NB4 (cell line): ENCODE data around the gene HMMR.
"Not testable (repeated sequence)": the region's sequence is repeated elsewhere in the genome, so short reads cannot be mapped to it uniquely, and the experiment has no call there.

Source experiments
- DNase-seq: peaks from one replicate; pipeline ENCODE4 v3.0.0; 2010; ENCODE audit warnings: low read depth
- H3K4me3 ChIP-seq: one replicate; pipeline ENCODE4 v1.5.1; 2011; ENCODE audit warnings: mild to moderate bottlenecking, low read depth, low read length, moderate library complexity
- MYC ChIP-seq: IDR thresholded peaks from 2 replicates; pipeline ENCODE4 v1.6.1; 2011; ENCODE audit warnings: low read depth, low read length
- POLR2A ChIP-seq: IDR thresholded peaks from 2 replicates; pipeline ENCODE4 v1.6.1; 2011; ENCODE audit warnings: mild to moderate bottlenecking; ENCODE audit not compliant: insufficient read length; ENCODE audit errors: extremely low read depth
- TF ChIP-seq, protein P1 (sequence below): IDR thresholded peaks from one replicate; pipeline ENCODE4 v1.5.1; 2012; ENCODE audit warnings: low read depth, low read length
- TF ChIP-seq, protein P2 (sequence below): IDR thresholded peaks from 2 replicates; pipeline ENCODE4 v1.6.1; 2011; ENCODE audit warnings: low read depth, low read length

HMMR gene

DNA sequence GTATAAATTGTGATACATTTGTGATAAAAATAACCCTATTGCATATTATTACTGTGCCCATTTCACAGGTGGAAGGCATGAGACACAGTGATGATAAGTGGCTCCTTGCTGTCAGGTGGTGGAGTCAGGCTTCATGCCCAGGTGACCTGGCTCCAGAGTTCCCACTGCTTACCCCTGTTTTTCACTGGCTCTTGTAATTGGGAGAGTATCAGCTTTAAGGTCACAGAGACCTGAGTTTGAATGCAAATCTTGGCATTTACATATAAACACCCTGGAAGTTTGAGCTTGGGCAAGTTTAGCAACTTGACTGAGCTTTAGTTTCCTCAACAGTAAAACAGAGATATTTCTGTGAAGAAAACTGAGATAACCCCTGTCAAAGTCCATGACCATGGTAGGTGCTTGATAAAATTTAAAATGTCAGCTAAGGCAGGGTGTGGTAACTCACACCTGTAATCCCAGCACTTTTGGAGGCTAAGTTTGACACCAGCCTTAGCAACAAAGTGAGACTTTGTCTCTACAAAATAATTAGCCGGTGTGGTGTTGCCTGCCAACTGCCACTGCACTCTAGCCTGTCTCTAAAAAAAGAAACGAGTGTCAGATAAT lies 74.2 kb downstream of the HMMR start:
- TF ChIP-seq, protein P1, sequence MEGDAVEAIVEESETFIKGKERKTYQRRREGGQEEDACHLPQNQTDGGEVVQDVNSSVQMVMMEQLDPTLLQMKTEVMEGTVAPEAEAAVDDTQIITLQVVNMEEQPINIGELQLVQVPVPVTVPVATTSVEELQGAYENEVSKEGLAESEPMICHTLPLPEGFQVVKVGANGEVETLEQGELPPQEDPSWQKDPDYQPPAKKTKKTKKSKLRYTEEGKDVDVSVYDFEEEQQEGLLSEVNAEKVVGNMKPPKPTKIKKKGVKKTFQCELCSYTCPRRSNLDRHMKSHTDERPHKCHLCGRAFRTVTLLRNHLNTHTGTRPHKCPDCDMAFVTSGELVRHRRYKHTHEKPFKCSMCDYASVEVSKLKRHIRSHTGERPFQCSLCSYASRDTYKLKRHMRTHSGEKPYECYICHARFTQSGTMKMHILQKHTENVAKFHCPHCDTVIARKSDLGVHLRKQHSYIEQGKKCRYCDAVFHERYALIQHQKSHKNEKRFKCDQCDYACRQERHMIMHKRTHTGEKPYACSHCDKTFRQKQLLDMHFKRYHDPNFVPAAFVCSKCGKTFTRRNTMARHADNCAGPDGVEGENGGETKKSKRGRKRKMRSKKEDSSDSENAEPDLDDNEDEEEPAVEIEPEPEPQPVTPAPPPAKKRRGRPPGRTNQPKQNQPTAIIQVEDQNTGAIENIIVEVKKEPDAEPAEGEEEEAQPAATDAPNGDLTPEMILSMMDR: no peak
- no peak for TF ChIP-seq MYC
- TF ChIP-seq POLR2A: no peak
- TF ChIP-seq, protein P2, sequence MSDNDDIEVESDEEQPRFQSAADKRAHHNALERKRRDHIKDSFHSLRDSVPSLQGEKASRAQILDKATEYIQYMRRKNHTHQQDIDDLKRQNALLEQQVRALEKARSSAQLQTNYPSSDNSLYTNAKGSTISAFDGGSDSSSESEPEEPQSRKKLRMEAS: no peak
- no peak for DNase-seq

DNA sequence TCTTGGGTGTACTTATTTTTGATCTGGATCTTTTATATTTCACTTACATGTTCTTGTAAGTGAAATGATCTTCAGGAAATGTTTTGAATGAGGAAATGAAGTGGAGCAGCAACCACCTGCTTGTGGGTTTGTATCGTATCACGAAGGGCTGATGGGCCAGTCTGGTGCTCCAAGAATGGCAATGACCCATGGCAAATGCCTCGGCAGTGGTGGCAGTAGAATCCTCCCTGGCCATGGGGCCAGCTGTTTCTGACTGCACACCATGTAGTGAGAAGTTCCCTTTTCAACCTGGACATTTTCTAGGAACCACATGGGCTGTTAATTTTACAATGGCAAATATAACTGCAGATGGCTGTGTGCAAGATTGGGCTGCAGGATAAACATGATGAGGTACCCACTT lies 74.9 kb downstream of the HMMR start:
- no peak overlapping the region for H3K4me3 ChIP-seq
- no peak for TF ChIP-seq MYC
- TF ChIP-seq, protein P2: no peak
- TF ChIP-seq, protein P1: no peak
- no peak for TF ChIP-seq POLR2A
- DNase-seq: no peak

More for the DNA sequence above, 74.2 kb downstream of the HMMR start:
- H3K4me3 ChIP-seq: no peak overlapping the region

DNA sequence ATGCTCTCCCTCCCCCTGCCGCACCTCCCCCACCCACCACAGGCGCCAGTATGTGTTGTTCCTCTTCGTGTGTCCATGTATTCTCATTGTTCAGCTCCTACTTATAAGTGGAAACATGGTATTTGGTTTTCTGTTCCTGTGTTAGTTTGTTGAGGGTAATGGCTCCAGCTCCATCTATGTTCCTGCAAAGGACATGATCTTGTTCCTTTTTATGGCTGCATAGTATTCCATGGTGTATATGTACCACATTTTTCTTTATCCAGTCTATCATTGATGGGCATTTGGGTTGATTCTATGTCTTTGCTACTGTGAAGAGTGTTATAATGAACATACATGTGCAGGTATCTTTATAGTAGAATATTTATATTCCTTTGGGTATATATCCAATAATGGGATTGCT lies 76.0 kb downstream of the HMMR start:
- H3K4me3 ChIP-seq, DNase-seq: not testable (repeated sequence)

DNA sequence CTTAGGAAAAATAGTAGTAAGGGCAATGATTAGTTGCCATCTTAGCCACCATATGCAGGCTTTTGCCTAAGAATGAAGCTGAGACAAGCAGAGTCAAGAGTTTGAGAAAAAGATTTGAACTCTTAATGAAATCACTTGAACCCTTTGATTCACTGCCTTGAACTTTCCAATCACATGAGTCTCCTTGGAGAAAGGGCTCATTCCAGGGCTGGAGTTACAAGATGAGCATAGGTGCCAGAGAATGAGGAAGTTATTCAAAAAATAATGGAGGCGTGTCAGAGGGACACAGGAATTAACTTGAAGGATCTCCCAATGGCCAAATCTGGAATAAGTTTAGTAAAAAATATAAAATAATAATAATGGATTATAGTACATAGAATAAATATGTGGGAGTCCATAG lies 80.3 kb downstream of the HMMR start:
- TF ChIP-seq POLR2A: no peak
- TF ChIP-seq, protein P1: no peak
- TF ChIP-seq, protein P2: no peak
- H3K4me3 ChIP-seq: no peak overlapping the region
- DNase-seq: no peak
